Measurements from ENCODE around the gene JADE2.
"Not testable (repeated sequence)": the region's sequence is repeated elsewhere in the genome, so short reads cannot be mapped to it uniquely, and the experiment has no call there.

JADE2 gene

DNA sequence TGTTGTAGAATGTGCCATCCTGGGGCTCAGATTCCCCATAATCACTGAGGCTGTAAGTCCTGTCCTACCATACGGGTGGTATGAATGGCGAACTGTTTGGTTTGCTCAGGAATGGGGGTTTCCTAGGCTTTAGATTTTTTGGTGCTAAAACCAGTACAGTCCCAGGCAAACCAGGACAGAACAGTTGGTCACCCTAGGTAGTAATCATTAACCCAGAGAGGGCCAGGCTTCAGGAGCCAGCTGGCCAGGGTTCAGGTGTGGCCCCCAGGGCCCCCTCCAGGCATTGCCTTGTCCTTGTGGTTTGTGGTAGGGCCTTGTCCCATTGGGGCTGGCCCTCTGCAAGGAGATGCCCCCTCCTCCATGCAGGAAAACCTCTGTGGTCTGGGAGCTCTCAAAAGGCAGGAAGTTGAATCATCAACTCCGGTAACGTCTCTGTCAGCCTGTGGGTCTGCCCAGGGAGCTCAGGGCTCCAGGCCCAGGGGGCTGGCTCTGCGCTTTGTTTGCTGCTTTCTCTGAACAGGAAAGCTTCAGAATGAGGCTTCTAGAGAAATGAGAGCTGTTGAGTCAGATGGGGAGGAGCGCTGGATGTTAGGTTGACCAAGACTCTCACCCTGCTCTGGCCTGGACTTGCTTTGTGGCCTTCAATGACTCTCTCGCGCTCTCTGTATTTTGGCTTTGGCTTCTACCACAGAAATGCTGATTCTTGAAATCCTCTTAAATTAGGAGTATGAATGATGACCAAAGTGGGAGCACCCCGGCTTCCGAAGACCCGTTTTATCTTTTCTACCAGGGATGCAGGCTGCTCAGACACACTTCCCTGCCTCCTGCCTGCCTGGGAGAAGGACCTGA is 22.2 kb upstream of the JADE2 start:
- H3K4me3 ChIP-seq (ENCODE audit: low read length): no peak overlapping the region; the same call in 1 of the 2 replicates
- no peak for TF ChIP-seq ZNF274 (IDR thresholded peaks at IDR 0.05; ENCODE audit: low read depth, low read length)

DNA sequence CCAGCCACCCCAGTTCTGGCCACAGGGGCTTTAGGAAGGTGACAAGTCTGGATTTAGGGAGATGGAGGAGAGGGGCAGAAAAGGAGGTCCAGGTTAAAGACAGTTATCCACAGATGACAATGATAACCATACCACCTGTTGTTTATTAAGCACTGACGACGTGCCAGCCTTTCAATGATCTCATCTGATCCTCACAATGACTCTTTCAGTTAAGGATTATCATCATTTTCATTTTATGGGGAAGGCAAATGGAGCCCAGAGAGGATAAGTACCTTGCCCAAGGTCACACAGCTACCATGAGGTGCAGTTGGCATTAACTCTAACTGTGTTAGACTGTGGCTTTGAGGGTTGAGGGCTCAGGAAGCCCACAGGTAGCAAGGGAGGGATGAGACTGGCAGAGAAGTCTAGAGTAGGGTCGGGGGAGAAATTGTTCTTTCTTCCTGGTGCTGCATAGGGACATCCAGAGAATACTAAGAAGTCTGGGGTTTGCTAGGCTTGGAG is 21.5 kb upstream of the JADE2 start:
- no peak for TF ChIP-seq ZNF274 (IDR thresholded peaks at IDR 0.05; ENCODE audit: low read depth, low read length)
- no peak overlapping the region; the same call in 1 of the 2 replicates for H3K4me3 ChIP-seq (ENCODE audit: low read length)

DNA sequence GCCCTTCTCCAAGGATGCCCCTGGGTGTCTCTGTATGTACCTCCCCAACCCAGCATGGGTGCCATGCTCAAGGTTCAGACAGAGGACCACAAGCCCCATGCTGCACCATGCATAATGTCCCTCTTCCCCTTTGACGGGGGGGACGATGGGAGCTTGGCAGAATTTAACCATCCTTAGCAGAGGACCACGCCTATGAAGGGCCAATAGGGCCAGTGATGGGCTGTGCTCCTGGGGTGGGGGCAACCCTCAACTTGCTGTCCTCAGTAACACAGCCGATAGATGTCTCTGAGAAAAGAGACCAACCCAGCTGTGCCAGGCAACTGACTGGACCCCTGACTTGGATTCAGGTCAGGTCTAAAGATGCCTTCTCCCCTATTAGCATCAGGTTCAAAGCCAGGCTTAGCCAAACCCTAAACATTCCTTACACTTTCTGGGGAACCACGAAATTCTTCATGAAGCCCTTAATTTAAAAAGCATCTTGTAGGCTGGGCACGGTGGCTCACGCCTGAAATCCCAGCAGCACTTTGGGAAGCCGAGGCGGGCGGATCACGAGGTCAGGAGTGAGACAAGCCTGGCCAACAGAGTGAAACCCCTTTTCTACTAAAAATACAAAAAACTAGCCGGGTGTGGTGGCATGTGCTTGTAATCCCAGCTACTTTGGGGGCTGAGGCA is 20.7 kb upstream of the JADE2 start:
- no peak overlapping the region for H3K4me3 ChIP-seq (ENCODE audit: low read length)
- no peak for TF ChIP-seq ZNF274 (IDR thresholded peaks at IDR 0.05; ENCODE audit: low read depth, low read length)

DNA sequence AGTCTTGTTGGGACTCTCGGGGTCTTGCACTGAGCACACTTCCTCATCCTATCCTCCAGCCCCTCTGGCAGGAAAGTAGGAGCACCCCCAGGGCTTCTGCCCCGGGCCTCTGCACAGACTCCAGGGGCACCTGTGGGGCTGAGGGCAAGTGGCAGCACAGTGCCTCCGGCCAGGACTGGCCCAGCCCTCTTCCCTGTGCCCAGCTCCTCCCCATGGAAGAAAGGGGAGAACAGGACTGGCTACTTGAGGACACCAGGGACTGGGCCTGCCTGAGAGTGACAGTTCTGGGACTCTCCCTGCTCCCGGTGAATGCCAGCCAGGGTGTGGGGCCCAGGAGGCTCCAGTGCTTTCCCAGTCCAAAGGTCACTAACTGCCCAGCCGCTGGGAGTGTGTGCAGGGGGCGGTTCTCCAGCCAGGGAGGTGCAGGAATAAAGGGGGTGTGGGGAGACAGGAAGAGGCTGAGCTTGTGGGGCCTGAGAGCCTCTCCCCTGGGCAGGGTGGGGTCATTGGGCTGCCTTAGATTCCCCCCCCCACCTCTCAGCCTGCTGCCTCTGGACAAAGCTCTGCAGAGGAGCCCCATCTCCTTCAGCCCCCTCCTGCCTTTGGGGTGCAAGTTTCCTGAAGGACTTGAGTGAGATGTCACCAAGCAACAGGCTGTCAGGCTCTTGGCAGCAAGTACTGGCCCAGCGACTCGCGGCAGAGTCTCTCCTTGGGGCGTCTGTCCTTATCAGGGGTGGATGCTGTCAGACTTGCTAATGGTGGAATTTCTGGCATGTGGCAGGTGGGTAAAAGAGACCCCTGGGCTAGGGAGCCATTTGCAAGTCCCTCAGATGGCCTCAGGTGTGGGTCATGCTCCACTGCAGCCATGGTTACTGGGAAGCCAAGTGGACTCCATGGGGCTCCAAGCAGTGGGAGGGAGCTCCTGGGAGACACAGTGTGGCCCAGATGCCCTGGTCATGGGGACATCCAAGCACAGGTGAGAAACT is 19.1 kb upstream of the JADE2 start:
- no peak for TF ChIP-seq ZNF274 (IDR thresholded peaks at IDR 0.05; ENCODE audit: low read depth, low read length)
- H3K4me3 ChIP-seq (ENCODE audit: low read length): no peak overlapping the region

DNA sequence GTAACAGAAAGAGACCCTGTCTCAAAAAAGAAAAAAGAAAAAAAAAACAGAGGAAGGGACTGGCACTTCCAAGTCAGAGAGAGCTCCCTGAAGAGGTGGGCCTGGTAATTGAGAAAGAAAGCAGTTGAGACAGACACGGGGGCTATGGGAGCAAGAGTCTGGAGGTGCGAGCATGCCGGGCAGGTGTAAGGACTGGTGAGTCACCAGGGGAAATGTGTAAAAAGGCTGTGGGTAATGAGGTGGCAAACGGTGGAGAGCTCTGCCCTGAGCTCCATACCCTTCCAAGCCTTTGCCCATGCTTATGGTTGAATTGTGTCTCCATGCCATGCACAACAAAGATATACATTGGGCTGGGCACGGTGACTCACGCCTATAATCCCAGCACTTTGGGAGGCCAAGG is 18.0 kb upstream of the JADE2 start:
- H3K4me3 ChIP-seq (ENCODE audit: low read length): no peak overlapping the region
- TF ChIP-seq ZNF274 (IDR thresholded peaks at IDR 0.05; ENCODE audit: low read depth, low read length): no peak

DNA sequence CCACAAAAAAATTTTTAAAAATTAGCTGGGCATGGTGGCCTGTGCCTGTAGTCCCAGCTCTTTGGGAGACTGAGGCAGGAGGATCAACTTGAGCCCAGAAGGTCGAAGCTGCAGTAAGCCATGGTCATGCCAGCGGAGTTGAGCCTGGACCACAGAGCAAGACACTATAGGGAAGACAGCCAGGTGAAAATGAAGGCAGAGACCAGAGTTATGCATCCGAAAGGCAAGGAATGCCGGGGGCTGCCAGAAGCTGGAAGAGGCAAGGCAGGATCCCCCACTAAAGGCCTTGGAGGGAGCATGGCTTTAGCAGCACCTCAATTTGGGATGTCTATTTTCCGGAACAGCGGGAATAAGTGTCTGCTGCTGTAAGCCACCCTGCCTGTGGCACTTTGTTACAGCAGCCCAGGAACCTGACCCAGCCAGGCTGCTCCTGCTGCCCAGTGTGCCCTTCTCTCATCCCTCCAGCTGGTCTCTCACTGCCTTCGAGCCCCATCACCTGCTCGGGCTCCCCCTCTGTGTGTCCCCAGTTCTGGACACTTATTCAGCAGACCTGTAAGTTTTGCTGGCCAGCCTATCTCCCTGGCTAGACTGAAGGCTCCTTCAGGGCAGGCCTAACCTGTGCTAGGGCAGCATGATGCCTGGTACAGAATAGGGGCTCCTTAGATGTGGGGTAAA is 16.8 kb upstream of the JADE2 start:
- H3K4me3 ChIP-seq (ENCODE audit: low read length): no peak overlapping the region
- TF ChIP-seq ZNF274 (IDR thresholded peaks at IDR 0.05; ENCODE audit: low read depth, low read length): no peak

DNA sequence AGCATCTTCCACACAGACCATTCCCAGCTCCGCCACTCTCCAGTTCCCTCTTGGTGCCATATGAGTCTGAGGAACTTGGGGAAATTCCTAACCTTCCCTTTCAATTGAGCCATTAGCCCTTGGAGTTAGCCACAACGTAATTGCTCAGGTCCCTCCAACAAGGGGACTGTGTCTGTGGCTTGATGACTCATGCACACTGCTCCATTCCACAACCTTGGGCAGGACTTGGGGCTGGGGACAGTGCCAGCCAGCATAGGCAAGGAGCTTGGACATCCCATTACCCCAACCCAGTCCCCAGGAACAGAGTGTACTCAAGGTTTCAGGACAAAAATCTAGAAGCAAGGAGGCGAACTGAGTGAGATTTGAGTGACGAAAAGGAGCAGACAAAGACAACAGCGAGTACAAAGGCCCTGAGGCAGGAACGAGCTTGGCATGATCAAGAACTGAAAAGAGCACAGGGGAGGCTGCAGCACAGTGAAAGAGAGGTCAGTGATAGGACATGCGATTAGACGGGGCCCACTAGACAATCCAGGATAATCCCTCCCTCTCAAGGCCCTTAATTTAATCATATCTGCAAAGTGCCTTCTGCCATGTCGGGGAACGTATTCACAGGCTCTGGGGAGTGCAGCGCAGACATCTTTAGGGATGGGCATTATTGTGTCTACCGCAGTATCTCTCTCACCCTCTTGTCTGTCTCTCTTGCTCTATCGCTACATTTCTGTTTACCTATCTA is 16.0 kb upstream of the JADE2 start:
- no peak for TF ChIP-seq ZNF274 (IDR thresholded peaks at IDR 0.05; ENCODE audit: low read depth, low read length)
- no peak overlapping the region for H3K4me3 ChIP-seq (ENCODE audit: low read length)

DNA sequence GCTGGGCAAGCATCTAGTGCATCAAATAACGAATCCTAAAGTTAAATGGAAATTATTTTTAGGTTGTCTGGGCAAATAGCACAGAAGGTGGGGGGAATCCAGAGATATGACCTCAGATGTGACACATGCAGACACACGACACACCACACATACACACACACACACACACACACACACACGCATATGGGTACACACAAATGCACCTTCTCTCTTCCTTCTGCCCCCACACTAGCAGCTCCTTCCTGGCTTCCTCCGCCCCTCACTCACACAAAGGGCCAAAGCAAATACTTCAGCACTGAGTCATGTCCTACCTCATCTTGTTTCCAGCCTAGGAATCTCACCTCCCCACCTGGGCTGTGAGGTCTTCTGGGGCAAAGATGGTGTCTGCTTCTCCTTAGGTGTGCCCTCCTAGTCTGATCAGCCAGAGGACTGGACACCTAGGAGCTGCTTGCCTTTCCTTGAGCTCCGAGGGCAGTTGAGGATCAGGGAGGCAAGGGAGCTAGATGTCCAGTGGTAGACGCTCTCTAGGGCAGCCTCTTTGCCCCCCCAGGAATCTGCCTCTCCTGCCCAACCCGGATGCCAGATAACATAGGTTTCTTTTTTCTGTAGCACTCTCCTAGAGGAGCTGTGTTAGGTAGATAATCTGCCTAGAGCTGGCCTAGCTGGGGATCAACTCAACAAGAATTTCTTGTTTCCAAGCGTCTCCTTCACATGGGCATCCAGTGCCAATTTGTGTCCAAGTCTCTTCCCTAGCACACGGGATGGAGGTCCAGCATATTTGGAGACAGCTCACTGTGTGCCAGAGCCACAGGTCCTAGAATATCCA is 14.3 kb upstream of the JADE2 start:
- no peak overlapping the region for H3K4me3 ChIP-seq (ENCODE audit: low read length)
- no peak for TF ChIP-seq ZNF274 (IDR thresholded peaks at IDR 0.05; ENCODE audit: low read depth, low read length)

DNA sequence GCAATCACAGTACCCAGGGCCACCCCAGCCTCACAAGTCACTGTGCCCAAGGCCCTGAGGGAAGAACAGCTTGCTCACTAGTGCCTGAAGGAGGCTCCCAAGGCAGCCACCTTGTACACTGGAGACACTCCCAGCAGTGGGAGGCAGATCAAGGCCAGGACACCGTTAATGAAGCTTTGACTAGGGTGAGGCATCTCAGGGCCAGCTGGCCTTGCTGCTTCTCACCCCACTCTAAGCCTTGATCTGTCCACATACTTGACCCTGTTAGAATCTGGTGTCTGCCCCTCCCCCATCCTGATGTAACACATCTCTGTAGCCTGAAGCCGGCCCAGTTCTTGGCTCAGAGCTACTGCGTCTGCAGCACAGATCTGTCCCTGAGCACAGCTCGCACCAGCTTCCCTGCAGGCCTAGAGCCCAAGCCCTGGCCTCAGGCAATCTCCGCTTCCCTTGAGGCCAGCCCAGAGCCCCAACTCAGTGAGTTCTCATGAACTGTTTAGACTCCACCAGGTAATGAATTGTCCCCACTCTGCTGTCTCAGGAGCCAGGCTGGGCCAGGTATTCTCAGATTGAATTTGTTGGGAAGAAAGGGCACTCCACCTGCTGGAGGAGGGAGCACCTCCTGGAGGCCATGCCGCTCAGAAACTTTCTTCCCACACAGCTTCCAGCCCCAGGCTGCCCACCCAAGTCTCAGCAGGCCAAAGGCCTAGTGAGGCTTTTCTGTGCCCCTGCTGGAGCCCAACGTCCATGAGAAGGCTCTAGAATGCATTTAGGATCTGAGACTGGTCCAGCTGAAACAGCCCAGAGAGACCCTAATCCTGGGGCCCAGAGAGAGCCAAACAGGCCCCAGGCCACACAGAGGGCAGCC is 13.4 kb upstream of the JADE2 start:
- H3K4me3 ChIP-seq (ENCODE audit: low read length): no peak overlapping the region
- TF ChIP-seq ZNF274 (IDR thresholded peaks at IDR 0.05; ENCODE audit: low read depth, low read length): no peak

DNA sequence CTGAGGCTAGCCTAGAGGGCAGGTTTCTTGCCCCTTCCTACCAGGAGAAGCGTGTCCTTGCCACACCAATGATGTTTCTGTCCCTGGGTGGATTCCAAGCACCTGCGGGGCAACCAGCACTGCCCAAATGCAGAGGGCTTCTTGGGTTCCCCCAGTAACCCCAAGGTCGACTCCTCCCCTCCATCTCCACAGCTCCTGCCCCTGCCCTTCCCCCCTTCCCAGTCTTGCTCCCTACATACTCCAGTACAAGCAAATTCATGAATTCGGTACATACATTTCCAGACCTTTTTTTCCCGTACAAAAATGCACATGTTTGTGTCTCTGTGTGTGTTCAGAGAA is 12.8 kb upstream of the JADE2 start:
- H3K4me3 ChIP-seq (ENCODE audit: low read length): no peak overlapping the region
- no peak for TF ChIP-seq ZNF274 (IDR thresholded peaks at IDR 0.05; ENCODE audit: low read depth, low read length)

DNA sequence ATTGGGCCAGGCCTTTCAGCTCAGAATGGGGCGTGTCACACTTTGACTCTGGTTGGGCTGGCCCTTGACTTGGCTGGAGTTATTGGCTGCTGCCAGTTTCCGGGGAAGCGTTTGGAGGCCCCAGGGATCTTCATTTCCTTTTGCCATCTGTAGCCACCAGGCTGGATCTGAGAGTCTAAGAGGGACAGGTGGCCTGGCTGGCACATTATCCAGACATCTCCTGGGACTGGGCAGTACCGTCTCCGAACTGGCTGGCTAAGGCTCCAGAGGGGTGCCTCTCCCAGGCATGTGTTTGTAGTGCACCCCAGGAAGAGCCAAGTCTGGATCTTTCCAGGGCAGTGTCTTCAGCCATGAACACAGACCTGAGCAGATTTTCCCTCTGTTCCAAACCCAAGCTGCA is 9.7 kb upstream of the JADE2 start:
- no peak for TF ChIP-seq ZNF274 (IDR thresholded peaks at IDR 0.05; ENCODE audit: low read depth, low read length)
- H3K4me3 ChIP-seq (ENCODE audit: low read length): no peak overlapping the region

DNA sequence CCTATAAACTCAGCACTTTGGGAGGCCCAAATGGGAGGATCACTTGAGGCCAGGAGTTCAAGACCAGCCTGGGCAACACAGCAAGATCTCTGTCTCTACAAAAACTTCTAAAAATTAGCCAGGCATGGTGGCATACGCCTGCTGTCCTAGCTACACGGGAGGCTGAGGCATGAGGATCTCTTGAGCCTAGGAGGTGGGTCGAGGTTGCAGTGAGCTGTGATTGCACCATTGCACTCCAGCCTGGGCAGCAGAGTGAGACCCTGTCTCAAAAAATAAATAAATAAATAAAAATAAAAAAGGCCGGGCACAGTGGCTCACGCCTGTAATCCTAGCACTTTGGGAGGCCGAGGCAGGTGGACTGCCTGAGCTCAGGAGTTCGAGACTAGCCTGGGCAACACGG is 8.5 kb upstream of the JADE2 start:
- not testable (repeated sequence) for H3K4me3 ChIP-seq (ENCODE audit: low read length)
